ENCODE measurements around the gene IMP4.

IMP4 gene

GRCh38 chr2:130365963-130366362 is 23.3 kb downstream of the IMP4 start:
- Histone ChIP-seq H3K9me3 (ENCODE audit: insufficient read depth, low read length) (no peaks in the 10 kb centered on the region), H3K36me3 (ENCODE audit: low read length) (no peaks in the 10 kb centered on the region), H3K27ac (ENCODE audit: low read depth, low read length) (no peak overlapping the region), H3K79me2 (ENCODE audit: insufficient read depth, low read length) (peaks cover 3% of the 10 kb centered on the region; the same call in 1 of the 2 replicates), H3K4me2 (ENCODE audit: low read depth, low read length, poor library complexity, severe bottlenecking) (no peak overlapping the region), H2AFZ (ENCODE audit: low read depth, low read length, severe bottlenecking) (no peak overlapping the region), H3K27me3 (ENCODE audit: low read length) (no peaks in the 10 kb centered on the region), H3K4me3 (ENCODE audit: insufficient read depth, low read length, poor library complexity, severe bottlenecking) (no peak overlapping the region), H3K9ac (ENCODE audit: low read length) (no peak overlapping the region), H3K9me2 (replicated peaks; ENCODE audit: insufficient read depth, low read length) (no peaks in the 10 kb centered on the region), H3F3A (ENCODE audit: insufficient read depth) (0 out of 2 replicates have a peak, but pooled peaks cover 6% of the 10 kb centered on the region), H4K20me1 (ENCODE audit: low read depth, low read length) (no peaks in the 10 kb centered on the region)
- TF ChIP-seq CTCF (IDR thresholded peaks at IDR 0.05; ENCODE audit: insufficient read depth, low read length, poor library complexity, severe bottlenecking) = no peak
- no peak for TF ChIP-seq EZH2phosphoT487 (conservative IDR thresholded peaks at IDR 0.05; ENCODE audit: low read length)

GRCh38 chr2:130366720-130367119 is 24.0 kb downstream of the IMP4 start:
- no peaks in the 10 kb centered on the region for H3K9me3 ChIP-seq (ENCODE audit: insufficient read depth, low read length)
- H3K4me3 ChIP-seq (ENCODE audit: insufficient read depth, low read length, poor library complexity, severe bottlenecking) = no peak overlapping the region
- H3F3A ChIP-seq (ENCODE audit: insufficient read depth) = 0 out of 2 replicates have a peak, but pooled peaks cover 6% of the 10 kb centered on the region
- H2AFZ ChIP-seq (ENCODE audit: low read depth, low read length, severe bottlenecking) = no peak overlapping the region
- no peaks in the 10 kb centered on the region for H3K27me3 ChIP-seq (ENCODE audit: low read length)
- no peak for TF ChIP-seq CTCF (IDR thresholded peaks at IDR 0.05; ENCODE audit: insufficient read depth, low read length, poor library complexity, severe bottlenecking)
- TF ChIP-seq EZH2phosphoT487 (conservative IDR thresholded peaks at IDR 0.05; ENCODE audit: low read length) = no peak
- H3K79me2 ChIP-seq (ENCODE audit: insufficient read depth, low read length) = peaks cover 4% of the 10 kb centered on the region; the same call in 1 of the 2 replicates
- H3K9me2 ChIP-seq (replicated peaks; ENCODE audit: insufficient read depth, low read length) = no peaks in the 10 kb centered on the region
- no peak overlapping the region for H3K4me2 ChIP-seq (ENCODE audit: low read depth, low read length, poor library complexity, severe bottlenecking)
- no peaks in the 10 kb centered on the region for H4K20me1 ChIP-seq (ENCODE audit: low read depth, low read length)
- H3K27ac ChIP-seq (ENCODE audit: low read depth, low read length) = no peak overlapping the region
- no peak overlapping the region for H3K9ac ChIP-seq (ENCODE audit: low read length)
- no peaks in the 10 kb centered on the region for H3K36me3 ChIP-seq (ENCODE audit: low read length)

GRCh38 chr2:130368786-130369185 is 26.1 kb downstream of the IMP4 start:
- H3K27ac ChIP-seq (ENCODE audit: low read depth, low read length) = no peak overlapping the region
- H3K4me3 ChIP-seq (ENCODE audit: insufficient read depth, low read length, poor library complexity, severe bottlenecking) = no peak overlapping the region
- H4K20me1 ChIP-seq (ENCODE audit: low read depth, low read length) = no peaks in the 10 kb centered on the region
- H2AFZ ChIP-seq (ENCODE audit: low read depth, low read length, severe bottlenecking) = no peak overlapping the region
- H3K27me3 ChIP-seq (ENCODE audit: low read length) = no peaks in the 10 kb centered on the region
- H3K9me2 ChIP-seq (replicated peaks; ENCODE audit: insufficient read depth, low read length) = no peaks in the 10 kb centered on the region
- no peak overlapping the region for H3K4me2 ChIP-seq (ENCODE audit: low read depth, low read length, poor library complexity, severe bottlenecking)
- TF ChIP-seq EZH2phosphoT487 (conservative IDR thresholded peaks at IDR 0.05; ENCODE audit: low read length) = no peak
- no peak for TF ChIP-seq CTCF (IDR thresholded peaks at IDR 0.05; ENCODE audit: insufficient read depth, low read length, poor library complexity, severe bottlenecking)
- 0 out of 2 replicates have a peak, but pooled peaks cover 6% of the 10 kb centered on the region for H3F3A ChIP-seq (ENCODE audit: insufficient read depth)
- H3K9ac ChIP-seq (ENCODE audit: low read length) = no peak overlapping the region
- H3K9me3 ChIP-seq (ENCODE audit: insufficient read depth, low read length) = no peaks in the 10 kb centered on the region
- H3K79me2 ChIP-seq (ENCODE audit: insufficient read depth, low read length) = peaks cover 17% of the 10 kb centered on the region; the same call in 1 of the 2 replicates
- H3K36me3 ChIP-seq (ENCODE audit: low read length) = no peaks in the 10 kb centered on the region

Data from SU-DHL-6 (cell line).